GM12878 (cell line): ENCODE results near the gene MRPL41. TPM values are rescaled to one million over a fixed set of nuclear protein-coding genes. Genes with fewer than 3 reads are reported as not detected.

ENCODE experiments used
- ATAC-seq: fragments of 200-7000 bp; cut with Tn5 transposase; 3 replicates; pipeline ENCODE4 v1.9.1; 2020; ENCODE audit warnings: mild to moderate bottlenecking, moderate library complexity
- BruUV-seq: library from RNA; stranded (reverse); fragments of 400-500 nt; replicated peaks from 2 replicates; lab custom pipeline; 2021; lab: Mats Ljungman, UMichigan
- CTCF ChIA-PET: fragments of 300-600 bp; sonication (Branson Sonifier 250); formaldehyde crosslinking; extraction: SDS; loops from one replicate; lab custom pipeline; 2021; ENCODE audit warnings: inconsistent platforms; lab: Yijun Ruan, JAX
- POLR2A ChIA-PET: fragments of 350-600 bp; formaldehyde crosslinking; extraction: SDS; loops from one replicate; lab custom pipeline; 2021; ENCODE audit warnings: inconsistent platforms; lab: Charles Lee
- RAD21 ChIA-PET: fragments of 300-600 bp; sonication (Branson Sonifier 250); formaldehyde crosslinking; loops from one replicate; lab custom pipeline; 2023; ENCODE audit warnings: antibody characterized with exemption; ENCODE audit not compliant: unreplicated experiment; lab: Charles Lee
- SMC1A ChIA-PET: fragments of 300-600 bp; sonication (Branson Sonifier 250); formaldehyde crosslinking; loops from one replicate; lab custom pipeline; 2023; ENCODE audit not compliant: unreplicated experiment, uncharacterized antibody; lab: Charles Lee
- DNase-seq: peaks from one replicate; pipeline ENCODE4 v3.0.0-alpha.2; 2011; ENCODE audit warnings: low read depth, low spot score
- FAIRE-seq: peaks from 3 replicates; lab custom pipeline; 2011; peaks lifted over from hg19 to GRCh38; lab: Jason Lieb, UNC
- H2AFZ ChIP-seq: 2 replicates; pipeline ENCODE4 v1.6.0; 2011; ENCODE audit warnings: low read depth, low read length, control low read depth; ENCODE audit not compliant: control insufficient read depth
- H3K27ac ChIP-seq: 2 replicates; pipeline ENCODE4 v1.5.1; 2011; ENCODE audit warnings: control low read depth; ENCODE audit not compliant: control insufficient read depth, insufficient read depth
- H3K27me3 ChIP-seq, 2 experiments: replicated peaks in 1 of 2; 2 replicates each; pipeline versions ENCODE4 v1.6.0 to v1.6.1; 2011; ENCODE audit warnings: low read length in 1 of 2; ENCODE audit not compliant: control insufficient read depth in 2 of 2, insufficient read depth in 2 of 2
- H3K36me3 ChIP-seq, 2 experiments: 2 replicates each; pipeline ENCODE4 v1.5.1; 2011; ENCODE audit warnings: low read length in 1 of 2; ENCODE audit not compliant: control insufficient read depth in 2 of 2, insufficient read depth in 2 of 2
- H3K4me1 ChIP-seq: 2 replicates; pipeline ENCODE4 v1.6.1; 2011; ENCODE audit warnings: mild to moderate bottlenecking, low read length, moderate library complexity, mixed read lengths; ENCODE audit not compliant: control insufficient read depth, insufficient read depth
- H3K4me2 ChIP-seq: 2 replicates; pipeline ENCODE4 v1.6.0; 2011; ENCODE audit warnings: control low read depth; ENCODE audit not compliant: control insufficient read depth, insufficient read depth
- H3K4me3 ChIP-seq: fragments of 200-600 bp; sonication (generic); 2 replicates; pipeline ENCODE4 v1.5.1; 2016
- H3K79me2 ChIP-seq: 2 replicates; pipeline ENCODE4 v1.6.0; 2011; ENCODE audit warnings: low read length; ENCODE audit not compliant: control insufficient read depth, insufficient read depth
- H3K9ac ChIP-seq: 2 replicates; pipeline ENCODE4 v1.8.0; 2011; ENCODE audit warnings: low read length, control low read depth, mixed read lengths; ENCODE audit not compliant: control insufficient read depth, insufficient read depth
- H3K9me3 ChIP-seq: replicated peaks from 3 replicates; pipeline ENCODE4 v1.5.1; 2011; ENCODE audit warnings: mild to moderate bottlenecking, low read length; ENCODE audit not compliant: control insufficient read depth, insufficient read depth
- H4K20me1 ChIP-seq: 2 replicates; pipeline ENCODE4 v1.6.0; 2011; ENCODE audit not compliant: control insufficient read depth, insufficient read depth
- BHLHE40 ChIP-seq, 2 experiments: fragments of 450-650 bp in 1 of 2; IDR thresholded peaks; 2 replicates each; pipeline ENCODE4 v1.6.1; 2011 to 2017; ENCODE audit warnings: low read depth in 2 of 2, borderline replicate concordance in 1 of 2, improper control_type of control experiment in 1 of 2, low read length in 1 of 2, mild to moderate bottlenecking in 1 of 2
- MLLT1 ChIP-seq: fragments of 450-650 bp; IDR thresholded peaks from 2 replicates; pipeline ENCODE4 v1.6.1; 2016; ENCODE audit warnings: mild to moderate bottlenecking
- RAD51 ChIP-seq: fragments of 450-650 bp; IDR thresholded peaks from 2 replicates; pipeline ENCODE4 v1.6.1; 2016; ENCODE audit warnings: moderate library complexity, mild to moderate bottlenecking, inconsistent platforms
- SRF ChIP-seq, 2 experiments: IDR thresholded peaks; 2 replicates each; pipeline ENCODE4 v1.6.1; 2011; ENCODE audit warnings: low read depth in 2 of 2, low read length in 2 of 2, mild to moderate bottlenecking in 1 of 2, moderate library complexity in 1 of 2
- WGBS: methylation state at CpG from one replicate; pipeline ENCODE4 v1.1.6; 2016; ENCODE audit warnings: low lambda C conversion rate; ENCODE audit not compliant: insufficient replicate concordance, insufficient coverage; ENCODE audit errors: missing lambda C conversion rate; 5-methylcytosine and 5-hydroxymethylcytosine counted together
- in situ Hi-C: fragments of 300-500 bp; cut with MboI; formaldehyde crosslinking; loops from 9 replicates; pipeline ENCODE4 v1.14.3; 2018; ENCODE audit warnings: mixed read lengths
- intact Hi-C: fragments of 100-400 bp; cut with micrococcal nuclease; formaldehyde crosslinking; loops from one replicate; pipeline ENCODE4 v1.14.2; 2022; ENCODE audit not compliant: unreplicated experiment
- polyA plus RNA-seq, 11 experiments: library from polyadenylated mRNA; depleted of rRNA in 4 of 11; unstranded in 6 of 11; stranded (reverse) in 5 of 11; fragments of >200 nt; fragmentation: Nextera tagmentation in 4 of 11; fragmentation: Illumina TruSeq in 1 of 11; extraction: Ambion mirVana in 4 of 11; extraction: Trizol in 1 of 11; gene quantifications; 1 replicate in 1 of 11; 2 replicates in 10 of 11; pipeline versions ENCODE4 v1.2.1 to v1.2.3, GENCODE V29; 2011 to 2016; ENCODE audit warnings: inconsistent platforms in 2 of 11, missing spikeins in 2 of 11, low read depth in 1 of 11
- total RNA-seq, 4 experiments: library from RNA; depleted of rRNA in 3 of 4; stranded (reverse); fragments of >200 nt in 3 of 4; fragmentation: Illumina TruSeq in 1 of 4; extraction: Trizol in 1 of 4; gene quantifications; 2 replicates each; pipeline versions ENCODE4 v1.2.1 to v1.2.3, GENCODE V29; 2013 to 2021

The MRPL41 gene
- total and polyA plus RNA-seq, 10 of the 15 experiments (the other 5 are each of a cell fraction or from before 2014, with no cell fraction given) = 1.3 to 116 (median 40.1) TPM

GRCh38 chr9:137511758-137512463 lies 39.8 kb upstream of the MRPL41 start:
- H3K4me3 ChIP-seq = no peak overlapping the region
- ChIA-PET RAD21 (no interaction called here), POLR2A (no interaction called here), SMC1A (no interaction called here), CTCF (no interaction called here)
- H3K27ac ChIP-seq = no peak overlapping the region
- no peak for ATAC-seq
- H3K4me1 ChIP-seq = peaks cover 8% of the 10 kb centered on the region
- peak; percentile 74 for FAIRE-seq
- no peak overlapping the region for H3K9ac ChIP-seq
- intact Hi-C loops = no loop called here
- no peak overlapping the region for H3K4me2 ChIP-seq
- no peaks in the 10 kb centered on the region for H3K9me3 ChIP-seq
- H4K20me1 ChIP-seq = no peaks in the 10 kb centered on the region
- in situ Hi-C loops = no loop called here
- WGBS = 69% methylated on average over 21 of the region's 25 CpGs
- no peaks in the 10 kb centered on the region; a peak in 1 of 4 replicates for H3K27me3 ChIP-seq
- no peaks in the 10 kb centered on the region for H3K36me3 ChIP-seq
- DNase-seq = no peak
- no peaks in the 10 kb centered on the region for H3K79me2 ChIP-seq
- no TSS peak for BruUV-seq
- TF ChIP-seq SRF (IDR thresholded peaks at IDR 0.05; ENCODE audit: low read depth in 2 of 2, low read length in 2 of 2) (no peak), RAD51 (0 out of 2 replicates have a peak, but pooled peaks have one; percentile 15), BHLHE40 (IDR thresholded peaks at IDR 0.05; ENCODE audit: borderline replicate concordance in 1 of 2, low read depth in 2 of 2, low read length in 1 of 2) (peak in 1 of 2 experiments; percentile 37; a peak in 1 of 4 replicates), MLLT1 (no peak)
- no peak overlapping the region for H2AFZ ChIP-seq
